ENCODE measurements around the gene MECR. TPM values are rescaled to one million over a fixed set of nuclear protein-coding genes. Genes with fewer than 3 reads are reported as not detected.
A peak's percentile ranks its signal among the peaks of the same experiment; 100 is the strongest.

MECR gene
- total and polyA plus RNA-seq, 10 of the 15 experiments (the other 5 are each of a cell fraction or from before 2014, with no cell fraction given) = 7.6 to 66.3 (median 38.7) TPM

- Histone ChIP-seq H3K4me2 (ENCODE audit: control insufficient read depth, insufficient read depth) (peak overlapping the region; percentile 41), H3K27ac (ENCODE audit: control insufficient read depth, insufficient read depth) (no peak overlapping the region), H3K36me3 (ENCODE audit: control insufficient read depth in 2 of 2, insufficient read depth in 2 of 2, low read length in 1 of 2) (no peaks in the 10 kb centered on the region), H3K27me3 (replicated peaks in 1 of 2; ENCODE audit: control insufficient read depth in 2 of 2, insufficient read depth in 2 of 2, low read length in 1 of 2) (peaks cover 6 to 7% of the 10 kb centered on the region in 2 experiments), H4K20me1 (ENCODE audit: control insufficient read depth, insufficient read depth) (no peaks in the 10 kb centered on the region), H2AFZ (ENCODE audit: control insufficient read depth, low read depth, low read length) (no peak overlapping the region), H3K4me1 (ENCODE audit: control insufficient read depth, insufficient read depth, low read length) (no peaks in the 10 kb centered on the region), H3K79me2 (ENCODE audit: control insufficient read depth, insufficient read depth, low read length) (no peaks in the 10 kb centered on the region), H3K9me3 (replicated peaks; ENCODE audit: control insufficient read depth, insufficient read depth, low read length) (no peaks in the 10 kb centered on the region), H3K9ac (ENCODE audit: control insufficient read depth, insufficient read depth, low read length) (no peak overlapping the region), H3K4me3 (no peak overlapping the region)
- 5% methylated on average over 29 of the region's 38 CpGs for WGBS (ENCODE audit: insufficient coverage, insufficient replicate concordance, low lambda C conversion rate, missing lambda C conversion rate)
- DNase-seq (ENCODE audit: low read depth, low spot score) = no peak
- CTCF ChIA-PET = no interaction called here
- intact Hi-C loops (cut with micrococcal nuclease; ENCODE audit: unreplicated experiment) = no loop called here
- FAIRE-seq = no peak
- SMC1A ChIA-PET (ENCODE audit: uncharacterized antibody, unreplicated experiment) = no interaction called here
- peak; percentile 61 for ATAC-seq
- BruUV-seq (replicated peaks) = no TSS peak
- POLR2A ChIA-PET = no interaction called here
- in situ Hi-C loops (cut with MboI) = no loop called here
- RAD21 ChIA-PET (ENCODE audit: unreplicated experiment) = no interaction called here
- TF ChIP-seq SP1 (IDR thresholded peaks at IDR 0.05; ENCODE audit: low read depth, low read length) = no peak
- TF ChIP-seq PAX8 (IDR thresholded peaks at IDR 0.05) = no peak
- no peak for TF ChIP-seq NR2F1 (conservative IDR thresholded peaks at IDR 0.05)
- no peak for TF ChIP-seq NFYB (IDR thresholded peaks at IDR 0.05; ENCODE audit: insufficient read depth, low read depth, low read length)
- no peak for TF ChIP-seq NR2C2 (IDR thresholded peaks at IDR 0.05; ENCODE audit: borderline replicate concordance, control insufficient read depth, insufficient read length, low read depth)
- no peak for TF ChIP-seq RELA (IDR thresholded peaks at IDR 0.05; ENCODE audit: borderline replicate concordance, partially characterized antibody)
- no peak for TF ChIP-seq ZBTB11 (CRISPR knock-in tag; IDR thresholded peaks at IDR 0.05)
- TF ChIP-seq EZH2 (IDR thresholded peaks at IDR 0.05; ENCODE audit: borderline replicate concordance, control insufficient read depth, low read depth, low read length) = no peak
- TF ChIP-seq CREB1 (IDR thresholded peaks at IDR 0.05; ENCODE audit: low read depth) = no peak
- no peak for TF ChIP-seq ZNF24 (IDR thresholded peaks at IDR 0.05)
- TF ChIP-seq NBN (IDR thresholded peaks at IDR 0.05) = no peak
- TF ChIP-seq, protein P1, sequence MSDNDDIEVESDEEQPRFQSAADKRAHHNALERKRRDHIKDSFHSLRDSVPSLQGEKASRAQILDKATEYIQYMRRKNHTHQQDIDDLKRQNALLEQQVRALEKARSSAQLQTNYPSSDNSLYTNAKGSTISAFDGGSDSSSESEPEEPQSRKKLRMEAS (IDR thresholded peaks at IDR 0.05; ENCODE audit: low read depth, low read length) = no peak
- TF ChIP-seq HDAC6 (IDR thresholded peaks at IDR 0.05; ENCODE audit: unreplicated experiment) = no peak
- TF ChIP-seq NFIC (IDR thresholded peaks at IDR 0.05; ENCODE audit: low read depth, low read length) = no peak
- TF ChIP-seq SUZ12 (IDR thresholded peaks at IDR 0.05; ENCODE audit: unreplicated experiment) = no peak
Observed at GRCh38 chr1:29258976-29259801, 28.5 kb upstream of the MECR start.
